HL-60 (cell line): Measurements from ENCODE around the gene VASN.

Experiments
- DNase-seq, 2 experiments: peaks; one replicate each; pipeline ENCODE4 v3.0.0-alpha.2; 2010 to 2020; ENCODE audit warnings: low read depth in 1 of 2, low spot score in 1 of 2
- H3K27ac ChIP-seq: fragments of 250-450 bp; sonication (Bioruptor Pico); replicated peaks from 2 replicates; pipeline ENCODE4 v1.5.1; 2020; ENCODE audit warnings: mild to moderate bottlenecking, moderate library complexity
- H3K27me3 ChIP-seq: fragments of 250-450 bp; sonication (Bioruptor Pico); 2 replicates; pipeline ENCODE4 v1.5.1; 2021; ENCODE audit warnings: mild to moderate bottlenecking, moderate library complexity; ENCODE audit not compliant: insufficient read depth, poor library complexity, severe bottlenecking
- H3K4me3 ChIP-seq: replicated peaks from 2 replicates; pipeline ENCODE4 v1.5.1; 2011; ENCODE audit warnings: mild to moderate bottlenecking, control low read depth, low read length; ENCODE audit not compliant: insufficient read depth
- CTCF ChIP-seq: IDR thresholded peaks from one replicate; pipeline ENCODE4 v1.5.1; 2011; ENCODE audit warnings: low read length, control low read depth, inconsistent platforms; ENCODE audit not compliant: insufficient read depth
- GABPA ChIP-seq: IDR thresholded peaks from 2 replicates; pipeline ENCODE4 v1.6.1; 2012; ENCODE audit warnings: low read depth
- POLR2AphosphoS5 ChIP-seq: IDR thresholded peaks from 2 replicates; pipeline ENCODE4 v1.6.1; 2012; ENCODE audit warnings: low read depth
- REST ChIP-seq: IDR thresholded peaks from 2 replicates; pipeline ENCODE4 v1.6.1; 2012; ENCODE audit warnings: low read depth; ENCODE audit not compliant: insufficient replicate concordance
- SPI1 ChIP-seq: IDR thresholded peaks from 2 replicates; pipeline ENCODE4 v1.6.1; 2012; ENCODE audit warnings: low read depth, mild to moderate bottlenecking, borderline replicate concordance

The VASN gene

GRCh38 chr16:4428500-4428899 lies 56.9 kb downstream of the VASN start:
- Histone ChIP-seq H3K27ac (no peak overlapping the region), H3K27me3 (no peaks in the 10 kb centered on the region), H3K4me3 (no peak overlapping the region)
- TF ChIP-seq POLR2AphosphoS5 (no peak), REST (no peak), GABPA (no peak), CTCF (no peak), SPI1 (no peak)
- no peak for DNase-seq

GRCh38 chr16:4431023-4431422 lies 59.4 kb downstream of the VASN start:
- TF ChIP-seq GABPA = no peak
- no peak for TF ChIP-seq POLR2AphosphoS5
- TF ChIP-seq SPI1 = no peak
- TF ChIP-seq REST = no peak
- TF ChIP-seq CTCF = no peak
- no peak for DNase-seq
- Histone ChIP-seq H3K4me3 (no peak overlapping the region), H3K27me3 (no peaks in the 10 kb centered on the region), H3K27ac (no peak overlapping the region)
